Upper lobe of left lung (tissue), 6 donors: Measurements from ENCODE around the gene FLNB. TPM values are rescaled to one million over a fixed set of nuclear protein-coding genes. Genes with fewer than 3 reads are reported as not detected.
A peak's percentile ranks its signal among the peaks of the same experiment; 100 is the strongest.

Experiments
- ATAC-seq, 2 donors: fragments of 200-7000 bp; cut with Tn5 transposase; one replicate each; pipeline ENCODE4 v1.9.1; 2022; ENCODE audit warnings: mild to moderate bottlenecking in 2 of 2, moderate library complexity in 2 of 2; ENCODE audit not compliant: low FRiP score in 2 of 2
- DNase-seq, 2 donors: peaks; one replicate each; pipeline ENCODE4 v3.0.0-alpha.2; 2019 to 2020
- H3K27ac ChIP-seq, 4 donors: fragments of 200-600 bp; sonication (generic); one replicate each; pipeline ENCODE4 v1.5.1; 2016 to 2019
- H3K27me3 ChIP-seq, 4 donors: fragments of 200-600 bp; sonication (generic); one replicate each; pipeline ENCODE4 v1.5.1; 2017 to 2019
- H3K36me3 ChIP-seq, 4 donors: fragments of 200-600 bp; sonication (generic); one replicate each; pipeline ENCODE4 v1.5.1; 2016 to 2019
- H3K4me1 ChIP-seq, 4 donors: fragments of 200-600 bp; sonication (generic); one replicate each; pipeline ENCODE4 v1.5.1; 2018 to 2019
- H3K4me3 ChIP-seq, 4 donors: fragments of 200-600 bp; sonication (generic); one replicate each; pipeline ENCODE4 v1.5.1; 2017 to 2019; ENCODE audit warnings: mild to moderate bottlenecking in 2 of 4, moderate library complexity in 1 of 4
- H3K9me3 ChIP-seq, 4 donors: fragments of 200-600 bp; sonication (generic); one replicate each; pipeline ENCODE4 v1.5.1; 2018 to 2019
- EP300 ChIP-seq, 4 donors: sonication (generic); formaldehyde crosslinking; IDR thresholded peaks; one replicate each; pipeline ENCODE4 v1.5.1; 2017; ENCODE audit warnings: antibody characterized with exemption in 4 of 4, control low read depth in 2 of 4
- POLR2A ChIP-seq, 4 donors: fragments of 450-650 bp; IDR thresholded peaks; one replicate each; pipeline ENCODE4 v1.5.1; 2016 to 2017; ENCODE audit warnings: antibody characterized with exemption in 4 of 4, mild to moderate bottlenecking in 2 of 4
- POLR2AphosphoS5 ChIP-seq, 2 donors: sonication (generic); formaldehyde crosslinking; IDR thresholded peaks; one replicate each; pipeline ENCODE4 v1.5.1; 2017; ENCODE audit warnings: antibody characterized with exemption in 2 of 2
- WGBS, 2 donors: methylation state at CpG; one replicate each; pipeline ENCODE4 v1.1.5; 2017 to 2018; 5-methylcytosine and 5-hydroxymethylcytosine counted together
- total RNA-seq, 6 donors: library from RNA; depleted of rRNA in 4 of 6; stranded (reverse); fragments of >200 nt in 4 of 6; gene quantifications; one replicate each; pipeline versions ENCODE4 v1.1.0 to v1.2.1, GENCODE V29; 2016 to 2021
- TF ChIP-seq, protein P1 (sequence below), 6 experiments: fragments of 450-650 bp in 4 of 6; fragments of 200-600 bp in 2 of 6; sonication (generic) in 2 of 6; IDR thresholded peaks; one replicate each; pipeline ENCODE4 v1.5.1; 2016 to 2019; ENCODE audit warnings: antibody characterized with exemption in 6 of 6
- donor health status: DM: no; HTN: no; CAD: no; lungs with moderate emphysema.
- donor health status: DM: no; HTN: yes; CAD: no; lungs with severe emphysema.

The FLNB gene
- total RNA-seq, 6 donors from 2014 or later: 101 to 193 (median 127) TPM

DNA sequence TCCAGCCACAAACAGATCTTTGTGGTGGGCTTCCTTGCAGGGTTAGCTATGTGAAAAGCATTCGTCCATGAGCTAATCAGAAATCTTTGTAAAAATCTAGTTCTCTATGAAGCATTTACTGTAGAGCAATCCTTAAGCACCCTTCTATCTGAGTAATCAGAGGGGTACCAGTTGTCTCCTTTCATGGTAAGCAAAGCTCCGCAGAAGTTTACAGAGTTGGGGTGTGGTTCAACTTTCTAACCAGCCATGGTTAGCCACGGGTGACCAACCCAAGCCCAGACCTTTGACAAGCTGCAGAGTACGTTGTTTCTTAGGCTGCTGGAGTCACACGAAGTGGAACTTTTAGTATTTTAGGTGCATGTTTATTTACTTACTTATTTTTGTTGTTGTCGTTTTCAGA, 77.4 kb downstream of the FLNB start:
- Histone ChIP-seq H3K4me1 (peaks cover 6 to 24% (median 14%) of the 10 kb centered on the region in 4 donors), H3K36me3 (peaks cover 0 to 5% (median 0%) of the 10 kb centered on the region in 4 donors), H3K4me3 (no peak overlapping the region), H3K9me3 (no peaks in the 10 kb centered on the region), H3K27ac (peak overlapping the region in 1 of 4 donors; percentile 36), H3K27me3 (no peaks in the 10 kb centered on the region)
- WGBS, 2 donors: 65 to 67% methylated on average over 6 of the region's 6 CpGs
- no peak for TF ChIP-seq EP300 (IDR thresholded peaks at IDR 0.05)
- TF ChIP-seq POLR2AphosphoS5 (IDR thresholded peaks at IDR 0.05): no peak
- TF ChIP-seq, protein P1, sequence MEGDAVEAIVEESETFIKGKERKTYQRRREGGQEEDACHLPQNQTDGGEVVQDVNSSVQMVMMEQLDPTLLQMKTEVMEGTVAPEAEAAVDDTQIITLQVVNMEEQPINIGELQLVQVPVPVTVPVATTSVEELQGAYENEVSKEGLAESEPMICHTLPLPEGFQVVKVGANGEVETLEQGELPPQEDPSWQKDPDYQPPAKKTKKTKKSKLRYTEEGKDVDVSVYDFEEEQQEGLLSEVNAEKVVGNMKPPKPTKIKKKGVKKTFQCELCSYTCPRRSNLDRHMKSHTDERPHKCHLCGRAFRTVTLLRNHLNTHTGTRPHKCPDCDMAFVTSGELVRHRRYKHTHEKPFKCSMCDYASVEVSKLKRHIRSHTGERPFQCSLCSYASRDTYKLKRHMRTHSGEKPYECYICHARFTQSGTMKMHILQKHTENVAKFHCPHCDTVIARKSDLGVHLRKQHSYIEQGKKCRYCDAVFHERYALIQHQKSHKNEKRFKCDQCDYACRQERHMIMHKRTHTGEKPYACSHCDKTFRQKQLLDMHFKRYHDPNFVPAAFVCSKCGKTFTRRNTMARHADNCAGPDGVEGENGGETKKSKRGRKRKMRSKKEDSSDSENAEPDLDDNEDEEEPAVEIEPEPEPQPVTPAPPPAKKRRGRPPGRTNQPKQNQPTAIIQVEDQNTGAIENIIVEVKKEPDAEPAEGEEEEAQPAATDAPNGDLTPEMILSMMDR (IDR thresholded peaks at IDR 0.05): no peak
- no peak for TF ChIP-seq POLR2A (IDR thresholded peaks at IDR 0.05)
- DNase-seq (no peak), ATAC-seq (no peak)

DNA sequence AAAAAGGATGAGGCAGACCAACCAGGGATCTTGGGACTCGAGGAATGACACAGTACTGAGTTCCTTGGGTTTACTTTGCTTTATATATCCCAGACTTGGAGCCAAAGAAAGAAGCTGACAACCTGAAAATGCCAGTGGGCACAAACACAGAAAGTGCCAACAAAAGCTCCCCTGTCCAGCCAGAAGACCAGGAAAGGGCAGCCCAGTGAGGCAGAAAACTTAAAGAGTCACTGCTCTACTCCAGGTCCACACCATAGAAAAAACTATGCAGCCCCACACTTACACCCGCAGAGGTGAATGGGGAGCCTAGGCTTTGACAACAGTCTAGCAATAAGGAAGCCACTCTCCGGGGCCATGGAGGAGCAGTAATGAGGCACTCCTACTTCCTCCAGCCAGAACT, 80.3 kb downstream of the FLNB start:
- WGBS, 2 donors: 86 to 92% methylated on average over 1 to 3 of the region's 3 CpGs
- Histone ChIP-seq H3K4me3 (no peak overlapping the region), H3K9me3 (no peaks in the 10 kb centered on the region), H3K36me3 (peaks cover 0 to 5% (median 0%) of the 10 kb centered on the region in 4 donors), H3K27ac (no peak overlapping the region), H3K27me3 (no peaks in the 10 kb centered on the region), H3K4me1 (peaks cover 6 to 14% (median 13%) of the 10 kb centered on the region in 4 donors)
- TF ChIP-seq POLR2A (IDR thresholded peaks at IDR 0.05) (no peak), POLR2AphosphoS5 (IDR thresholded peaks at IDR 0.05) (no peak), EP300 (IDR thresholded peaks at IDR 0.05) (no peak)
- ATAC-seq: no peak
- no peak for DNase-seq

DNA sequence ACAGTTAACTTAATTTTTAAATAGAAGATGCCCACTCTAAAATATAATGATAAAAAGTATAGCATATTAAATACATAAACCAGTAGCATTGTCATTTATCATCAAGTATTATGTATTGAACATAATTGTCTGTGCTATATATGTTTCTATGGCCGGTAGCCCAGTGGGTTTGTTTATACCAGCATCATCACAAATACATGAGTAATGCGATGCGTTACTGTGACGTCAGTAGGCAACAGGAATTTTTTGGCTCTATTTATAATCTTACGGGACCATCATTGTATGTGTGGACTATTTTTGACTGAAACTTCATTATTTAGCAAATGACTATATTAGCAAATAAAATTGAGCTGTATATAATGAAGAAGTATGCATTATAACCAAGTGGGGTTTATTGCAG, 82.1 kb downstream of the FLNB start:
- no peak for ATAC-seq
- no peak overlapping the region for H3K4me3 ChIP-seq
- 88 to 89% methylated on average over 5 of the region's 5 CpGs for WGBS, 2 donors
- no peaks in the 10 kb centered on the region for H3K9me3 ChIP-seq
- H3K36me3 ChIP-seq: peaks cover 0 to 8% (median 0%) of the 10 kb centered on the region in 4 donors
- H3K4me1 ChIP-seq: peaks cover 0 to 2% (median under 1%) of the 10 kb centered on the region in 4 donors
- no peak overlapping the region for H3K27ac ChIP-seq
- DNase-seq: no peak
- no peaks in the 10 kb centered on the region for H3K27me3 ChIP-seq
- TF ChIP-seq POLR2A (IDR thresholded peaks at IDR 0.05) (no peak), EP300 (IDR thresholded peaks at IDR 0.05) (no peak), POLR2AphosphoS5 (IDR thresholded peaks at IDR 0.05) (no peak)
- TF ChIP-seq, protein P1 (IDR thresholded peaks at IDR 0.05): no peak

DNA sequence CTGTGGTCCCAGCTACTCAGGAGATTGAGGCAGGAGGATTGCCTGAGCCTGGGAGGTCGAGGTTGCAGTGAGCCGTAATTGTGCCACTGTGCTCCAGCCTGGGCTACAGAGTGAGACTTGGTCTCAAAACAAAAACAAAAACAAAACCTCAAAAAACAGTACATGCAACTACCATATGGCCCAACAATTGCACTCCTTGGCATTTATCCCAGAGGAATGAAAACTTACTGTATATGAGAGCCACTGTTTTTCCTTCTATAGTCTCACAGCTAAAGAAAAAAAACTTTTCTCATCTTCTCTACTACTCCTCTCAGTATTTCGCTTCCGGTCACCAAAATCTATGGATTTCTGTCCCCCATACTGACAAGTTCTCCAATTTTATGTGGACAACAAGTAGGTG, 84.3 kb downstream of the FLNB start:
- no peak for ATAC-seq
- no peaks in the 10 kb centered on the region for H3K27me3 ChIP-seq

DNA sequence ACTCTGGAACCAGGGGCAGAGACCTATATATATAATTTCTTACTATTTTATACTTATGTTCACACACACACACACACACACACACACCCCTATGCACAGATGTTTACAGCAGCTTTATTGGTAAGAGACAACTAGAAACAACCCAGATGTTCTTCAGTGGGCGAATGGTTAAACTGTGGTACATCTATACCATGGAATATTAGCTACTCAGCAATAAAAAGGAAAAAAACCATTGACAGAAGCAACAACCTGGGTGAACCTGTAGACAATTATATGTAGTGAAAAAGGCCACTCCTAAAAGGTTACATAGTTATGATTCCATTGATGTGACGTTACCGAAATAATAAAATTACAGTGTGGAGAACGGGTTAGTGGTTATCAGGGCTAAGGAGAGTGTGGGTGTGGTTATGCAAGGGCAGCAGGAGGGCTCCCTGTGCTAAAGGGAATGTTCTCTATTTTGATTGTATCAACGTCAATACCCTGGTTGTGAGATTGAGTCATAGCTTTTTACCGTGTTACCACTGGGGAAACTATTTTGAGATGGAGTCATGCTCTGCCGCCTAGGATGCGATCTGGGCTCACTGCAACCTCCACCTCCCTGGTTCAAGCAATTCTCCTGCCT, 85.5 kb downstream of the FLNB start:
- DNase-seq: no peak
- H3K27ac ChIP-seq: no peak overlapping the region
- TF ChIP-seq POLR2AphosphoS5 (IDR thresholded peaks at IDR 0.05): no peak
- TF ChIP-seq POLR2A (IDR thresholded peaks at IDR 0.05): no peak
- TF ChIP-seq EP300 (IDR thresholded peaks at IDR 0.05): peak in 1 of 4 donors; percentile 65
- TF ChIP-seq, protein P1 (IDR thresholded peaks at IDR 0.05): no peak
- H3K4me3 ChIP-seq: no peak overlapping the region
- H3K9me3 ChIP-seq: no peaks in the 10 kb centered on the region
- peak; percentile 67 to 75 for ATAC-seq
- no peaks in the 10 kb centered on the region for H3K27me3 ChIP-seq
- H3K4me1 ChIP-seq: no peaks in the 10 kb centered on the region
- WGBS, 2 donors: 70 to 84% methylated on average over 6 to 8 of the region's 8 CpGs
- H3K36me3 ChIP-seq: peaks cover 0 to 36% (median 23%) of the 10 kb centered on the region in 4 donors

More for the DNA sequence above, 84.3 kb downstream of the FLNB start:
- TF ChIP-seq POLR2A (IDR thresholded peaks at IDR 0.05) (no peak), EP300 (IDR thresholded peaks at IDR 0.05) (no peak), POLR2AphosphoS5 (IDR thresholded peaks at IDR 0.05) (no peak)
- TF ChIP-seq, protein P1 (IDR thresholded peaks at IDR 0.05): no peak
- Histone ChIP-seq H3K4me1 (no peaks in the 10 kb centered on the region), H3K27ac (no peak overlapping the region), H3K4me3 (no peak overlapping the region), H3K9me3 (no peaks in the 10 kb centered on the region), H3K36me3 (peaks cover 0 to 29% (median 14%) of the 10 kb centered on the region in 4 donors)
- DNase-seq: no peak
- WGBS, 2 donors: 98 to 99% methylated on average over 4 of the region's 4 CpGs
